Activated T-cell treated with anti-CD3 and anti-CD28 coated beads, Interleukin-2, amount 50 U/mL, for 24 hours (primary cell): Measurements from ENCODE around the gene TRIM59.
"Not testable (repeated sequence)": the region's sequence is repeated elsewhere in the genome, so short reads cannot be mapped to it uniquely, and the experiment has no call there.

Experiments
- DNase-seq: peaks from one replicate; pipeline ENCODE4 v3.0.0-alpha.2; 2020
- H3K27ac Mint-ChIP-seq: 2 replicates; pipeline ENCODE4 v1.8.0; 2020; ENCODE audit warnings: mild to moderate bottlenecking, mixed read lengths
- H3K27me3 Mint-ChIP-seq: 2 replicates; pipeline ENCODE4 v1.8.0; 2020; ENCODE audit warnings: mixed read lengths
- H3K36me3 Mint-ChIP-seq: 2 replicates; pipeline ENCODE4 v1.8.0; 2020; ENCODE audit warnings: low read depth, mixed read lengths
- H3K4me1 Mint-ChIP-seq: 2 replicates; pipeline ENCODE4 v1.8.0; 2020; ENCODE audit warnings: low read depth, mixed read lengths
- H3K4me3 Mint-ChIP-seq: 2 replicates; pipeline ENCODE4 v1.8.0; 2020; ENCODE audit warnings: mild to moderate bottlenecking, moderate library complexity, mixed read lengths
- H3K9me3 Mint-ChIP-seq: 2 replicates; pipeline ENCODE4 v1.8.0; 2020; ENCODE audit warnings: mixed read lengths

Gene TRIM59

DNA sequence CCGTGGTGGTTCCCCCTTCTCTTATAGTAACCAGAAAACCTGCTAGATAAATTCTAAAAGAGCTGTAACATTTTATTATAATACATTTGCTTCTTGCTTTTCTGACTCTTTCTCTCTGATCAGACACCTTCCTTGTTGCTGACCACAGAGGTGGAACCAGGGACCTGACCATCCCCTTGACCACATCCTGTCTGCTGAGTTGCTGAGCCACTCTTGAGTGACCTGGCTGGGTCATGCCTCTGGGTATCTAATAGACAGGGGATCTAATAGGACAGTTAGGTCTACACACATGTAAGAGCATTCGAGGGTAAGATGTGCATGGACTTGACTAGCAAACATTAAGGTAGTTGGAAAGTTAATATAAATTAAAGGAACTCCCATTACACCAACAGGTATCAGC is 22.8 kb upstream of the TRIM59 start:
- peaks cover 20% of the 10 kb centered on the region for H3K27me3 Mint-ChIP-seq
- H3K4me1 Mint-ChIP-seq, result no peaks in the 10 kb centered on the region
- H3K4me3 Mint-ChIP-seq, result no peak overlapping the region
- H3K9me3 Mint-ChIP-seq, result peaks cover 15% of the 10 kb centered on the region
- DNase-seq, result no peak
- H3K36me3 Mint-ChIP-seq, result no peaks in the 10 kb centered on the region
- H3K27ac Mint-ChIP-seq, result no peak overlapping the region

DNA sequence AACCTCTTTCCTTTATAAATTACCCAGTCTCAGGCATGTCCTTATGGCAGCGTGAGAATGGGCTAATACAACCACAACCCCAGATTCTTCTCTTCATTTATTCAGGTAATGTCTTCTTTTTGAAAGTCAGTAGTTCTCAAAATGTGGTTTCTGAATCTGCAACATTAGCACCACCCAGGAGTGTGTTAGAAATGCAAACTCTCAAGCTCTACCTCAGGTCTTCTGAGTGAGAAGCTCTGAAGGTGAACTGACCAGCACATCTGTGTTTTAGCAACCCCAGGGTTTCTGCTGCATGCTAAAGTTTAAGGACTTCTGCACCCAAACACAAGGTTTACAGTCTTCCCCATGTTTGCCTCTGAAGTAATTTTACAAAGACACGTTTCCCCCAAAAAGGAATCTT is 22.3 kb upstream of the TRIM59 start:
- no peak for DNase-seq
- H3K9me3 Mint-ChIP-seq, result peaks cover 15% of the 10 kb centered on the region
- no peak overlapping the region for H3K27ac Mint-ChIP-seq
- no peaks in the 10 kb centered on the region for H3K36me3 Mint-ChIP-seq
- H3K4me3 Mint-ChIP-seq, result no peak overlapping the region
- H3K27me3 Mint-ChIP-seq, result peaks cover 23% of the 10 kb centered on the region
- H3K4me1 Mint-ChIP-seq, result no peaks in the 10 kb centered on the region

DNA sequence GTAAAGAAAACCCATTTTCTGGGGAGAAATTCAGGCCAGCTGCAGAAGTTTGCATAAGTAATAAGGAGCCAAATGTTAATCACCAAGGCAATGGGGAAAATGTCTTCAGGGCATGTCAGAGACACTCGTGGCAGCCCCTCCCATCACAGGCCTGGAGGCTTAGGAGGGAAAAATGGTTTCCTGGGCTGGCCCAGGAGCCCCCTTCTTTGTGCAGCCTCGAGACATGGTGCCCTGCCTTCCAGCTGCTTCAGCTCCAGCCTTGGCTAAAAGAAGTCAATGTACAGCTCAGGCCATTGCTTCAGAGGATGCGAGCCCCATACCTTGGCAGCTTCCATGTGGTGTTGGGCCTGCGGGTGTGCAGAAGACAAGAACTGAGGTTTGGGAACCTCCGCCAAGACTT is 20.6 kb upstream of the TRIM59 start:
- no peaks in the 10 kb centered on the region for H3K36me3 Mint-ChIP-seq
- no peak for DNase-seq
- no peaks in the 10 kb centered on the region for H3K4me1 Mint-ChIP-seq
- no peak overlapping the region for H3K4me3 Mint-ChIP-seq
- no peak overlapping the region for H3K27ac Mint-ChIP-seq
- H3K9me3 Mint-ChIP-seq, result peaks cover 15% of the 10 kb centered on the region
- H3K27me3 Mint-ChIP-seq, result peaks cover 16% of the 10 kb centered on the region

DNA sequence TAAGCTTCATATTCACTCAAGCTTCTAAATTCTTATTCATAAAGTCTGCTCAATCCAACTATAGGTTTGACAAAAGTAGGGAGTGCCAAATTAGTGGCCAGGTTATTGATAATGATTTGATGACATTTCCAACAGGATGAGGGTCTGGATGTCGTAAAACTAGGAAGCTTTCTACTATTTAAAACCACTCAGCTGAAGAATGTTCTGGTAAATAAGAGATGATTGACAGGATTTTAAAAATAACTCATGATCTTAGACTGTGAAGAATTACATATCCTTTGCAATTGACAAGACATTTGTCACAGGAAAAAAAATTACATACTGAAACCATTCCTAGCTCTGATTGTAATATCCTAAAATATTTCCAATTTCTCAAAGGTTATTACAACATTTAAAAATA is 15.4 kb upstream of the TRIM59 start:
- peaks cover 19% of the 10 kb centered on the region for H3K27me3 Mint-ChIP-seq
- H3K27ac Mint-ChIP-seq, result no peak overlapping the region
- H3K4me3 Mint-ChIP-seq, result no peak overlapping the region
- H3K9me3 Mint-ChIP-seq, result peaks cover 5% of the 10 kb centered on the region
- no peaks in the 10 kb centered on the region for H3K4me1 Mint-ChIP-seq
- DNase-seq, result no peak
- no peaks in the 10 kb centered on the region for H3K36me3 Mint-ChIP-seq

DNA sequence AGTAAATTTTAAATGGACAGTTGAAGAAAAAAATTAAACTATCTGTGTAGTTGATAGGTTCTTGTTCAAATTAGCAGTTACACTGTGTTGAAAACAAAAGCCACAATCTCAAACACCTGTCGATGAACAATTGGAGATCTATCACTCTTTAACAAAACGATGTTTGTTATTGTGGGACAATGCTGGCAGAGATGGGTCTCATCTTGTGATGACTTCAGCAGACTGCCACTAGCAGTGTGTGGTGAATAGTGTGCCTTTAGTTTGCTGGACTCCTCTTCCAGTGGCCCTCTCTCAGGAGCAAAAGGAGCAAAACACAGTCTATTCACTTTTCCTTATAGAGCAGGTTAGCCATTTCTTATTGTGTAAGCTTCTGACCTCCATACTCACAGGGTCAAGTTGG is 14.7 kb upstream of the TRIM59 start:
- no peak overlapping the region for H3K4me3 Mint-ChIP-seq
- no peak overlapping the region for H3K27ac Mint-ChIP-seq
- DNase-seq, result no peak
- H3K36me3 Mint-ChIP-seq, result no peaks in the 10 kb centered on the region
- H3K4me1 Mint-ChIP-seq, result no peaks in the 10 kb centered on the region
- H3K27me3 Mint-ChIP-seq, result peaks cover 19% of the 10 kb centered on the region
- no peaks in the 10 kb centered on the region for H3K9me3 Mint-ChIP-seq

DNA sequence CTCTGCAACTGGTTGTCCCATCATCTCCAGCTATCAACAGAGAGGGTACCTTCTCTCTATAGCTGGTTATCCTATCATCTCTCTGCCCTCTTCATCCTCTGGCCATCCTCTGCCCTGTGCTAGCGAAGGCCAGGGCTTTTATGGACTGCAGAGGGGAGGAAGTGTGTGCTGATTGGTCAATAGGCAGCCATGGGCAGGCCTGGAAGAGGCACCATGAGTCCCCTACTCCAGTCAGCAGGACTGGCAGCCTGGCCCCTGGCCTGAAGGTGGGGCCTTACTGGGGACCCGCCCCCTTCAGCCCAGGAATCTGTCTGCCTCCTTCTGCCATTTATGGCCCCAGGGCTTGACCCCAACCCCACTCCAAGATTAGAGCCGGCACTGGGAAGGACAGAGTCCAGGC is 10.4 kb upstream of the TRIM59 start:
- Mint-ChIP-seq H3K4me1 (no peaks in the 10 kb centered on the region), H3K36me3 (no peaks in the 10 kb centered on the region), H3K27me3 (peaks cover 9% of the 10 kb centered on the region), H3K9me3 (no peaks in the 10 kb centered on the region), H3K27ac (no peak overlapping the region), H3K4me3 (no peak overlapping the region)
- no peak for DNase-seq

DNA sequence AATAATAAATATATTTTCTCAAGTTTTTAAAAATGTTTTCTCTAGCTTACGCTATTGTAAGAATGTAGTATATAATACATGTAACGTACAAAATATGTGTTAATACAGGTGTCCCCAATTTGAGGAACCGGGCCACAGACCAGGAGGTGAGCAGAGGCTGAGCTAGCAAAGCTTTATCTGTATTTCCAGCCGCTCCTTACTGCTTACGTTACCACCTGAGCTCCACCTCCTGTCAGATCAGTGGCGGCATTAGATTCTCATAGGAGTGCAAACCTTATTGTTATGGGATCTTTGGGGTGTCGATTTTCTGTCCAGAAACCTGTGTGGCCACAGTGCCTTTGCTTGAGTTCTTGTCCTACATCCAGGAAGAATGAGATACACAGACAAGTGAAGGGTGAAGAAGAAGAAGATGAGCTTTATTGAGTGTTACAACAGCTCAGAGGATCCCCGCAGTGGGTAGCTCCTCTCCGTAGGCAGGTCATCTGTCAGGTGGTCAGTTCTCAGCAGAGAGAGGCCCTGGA is 9.9 kb upstream of the TRIM59 start:
- Mint-ChIP-seq H3K27me3 (peaks cover 8% of the 10 kb centered on the region), H3K4me3 (no peak overlapping the region), H3K9me3 (no peaks in the 10 kb centered on the region), H3K4me1 (no peaks in the 10 kb centered on the region), H3K36me3 (no peaks in the 10 kb centered on the region), H3K27ac (no peak overlapping the region)
- no peak for DNase-seq

DNA sequence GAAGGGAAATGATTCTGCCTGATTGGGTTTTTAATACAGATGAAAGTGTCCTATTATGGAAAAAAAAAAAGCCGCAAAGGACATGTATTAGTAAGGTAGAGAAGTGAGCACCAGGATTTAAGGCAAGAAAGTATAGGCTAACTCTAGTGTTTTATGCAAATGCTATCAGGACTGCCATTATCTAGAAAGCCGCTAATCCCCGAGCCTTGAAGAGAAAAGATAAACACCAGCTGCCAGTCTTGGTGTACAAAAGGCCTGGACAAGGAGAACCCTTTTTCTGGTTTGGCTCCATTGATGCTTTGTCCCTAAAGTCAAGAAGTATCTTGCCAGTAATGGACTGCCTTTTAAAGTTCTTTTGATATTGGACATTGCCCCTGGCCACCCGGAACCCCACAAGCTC is 8.6 kb upstream of the TRIM59 start:
- DNase-seq, result no peak
- H3K36me3 Mint-ChIP-seq, result no peaks in the 10 kb centered on the region
- no peaks in the 10 kb centered on the region for H3K4me1 Mint-ChIP-seq

DNA sequence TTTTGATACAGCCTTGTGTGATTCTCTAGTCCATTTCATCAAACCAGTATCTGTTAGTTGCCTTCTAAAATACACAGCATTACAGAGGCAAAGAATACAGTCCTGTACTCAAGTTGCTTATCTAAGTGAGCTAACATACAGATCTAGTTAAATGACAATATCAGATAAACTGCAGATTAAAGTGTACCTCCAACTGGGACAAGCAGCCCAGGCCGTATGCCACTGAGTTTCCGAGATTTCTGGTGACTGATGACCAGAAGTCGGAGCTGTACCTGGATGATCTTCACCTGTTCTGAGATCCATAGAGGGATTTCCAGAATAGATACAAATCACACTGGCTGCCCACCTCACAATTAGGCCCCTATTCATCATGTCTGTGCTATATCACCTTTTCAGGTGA is 6.3 kb upstream of the TRIM59 start:
- H3K27ac Mint-ChIP-seq, result no peak overlapping the region

More for the DNA sequence above, 8.6 kb upstream of the TRIM59 start:
- peaks cover 5% of the 10 kb centered on the region for H3K27me3 Mint-ChIP-seq
- no peak overlapping the region for H3K27ac Mint-ChIP-seq
- H3K4me3 Mint-ChIP-seq, result no peak overlapping the region
- no peaks in the 10 kb centered on the region for H3K9me3 Mint-ChIP-seq

DNA sequence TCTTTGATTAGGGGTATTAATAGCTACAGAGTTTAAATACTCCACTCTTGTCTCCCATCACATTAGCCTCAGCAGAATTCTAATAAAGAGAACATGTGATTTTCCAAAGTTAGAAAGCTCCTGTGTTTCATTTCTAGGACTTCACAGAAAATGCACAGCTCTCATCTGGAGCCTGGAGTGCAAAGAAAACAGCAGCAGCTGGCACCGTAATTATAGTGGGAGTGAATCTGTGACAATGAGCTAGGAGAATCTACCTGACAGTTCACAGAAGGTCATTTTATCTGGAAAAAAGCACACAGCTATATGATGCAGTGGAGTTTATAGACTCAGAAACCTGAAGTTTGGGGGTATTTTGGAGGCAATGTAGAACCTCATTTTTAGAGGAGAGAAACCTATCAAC is 5.4 kb upstream of the TRIM59 start:
- H3K27ac Mint-ChIP-seq, result no peak overlapping the region
- no peaks in the 10 kb centered on the region for H3K36me3 Mint-ChIP-seq
- H3K4me1 Mint-ChIP-seq, result peaks cover 7% of the 10 kb centered on the region
- no peak overlapping the region for H3K4me3 Mint-ChIP-seq
- no peaks in the 10 kb centered on the region for H3K27me3 Mint-ChIP-seq
- H3K9me3 Mint-ChIP-seq, result peaks cover 4% of the 10 kb centered on the region
- DNase-seq, result no peak

More for the DNA sequence above, 6.3 kb upstream of the TRIM59 start:
- no peak overlapping the region for H3K4me3 Mint-ChIP-seq
- DNase-seq, result no peak
- no peaks in the 10 kb centered on the region for H3K9me3 Mint-ChIP-seq
- no peaks in the 10 kb centered on the region for H3K36me3 Mint-ChIP-seq
- H3K4me1 Mint-ChIP-seq, result no peaks in the 10 kb centered on the region
- H3K27me3 Mint-ChIP-seq, result no peaks in the 10 kb centered on the region

DNA sequence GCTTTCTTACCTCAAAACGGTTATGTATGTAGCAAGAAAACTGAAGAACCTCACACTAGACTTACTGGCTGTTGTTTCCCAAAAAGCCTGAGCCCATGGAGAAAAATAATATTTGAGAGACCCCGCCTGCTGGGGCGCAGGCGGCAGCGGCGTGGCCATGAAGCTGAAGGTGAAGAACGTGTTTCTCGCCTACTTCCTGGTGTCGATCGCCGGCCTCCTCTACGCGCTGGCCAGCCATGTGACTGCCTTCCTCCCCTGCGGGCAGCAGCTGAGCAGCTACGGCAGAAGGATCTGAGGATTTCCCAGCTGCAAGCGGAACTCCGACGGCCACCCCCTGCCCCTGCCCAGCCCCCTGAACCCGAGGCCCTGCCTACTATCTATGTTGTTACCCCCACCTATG is 2.7 kb upstream of the TRIM59 start:
- Mint-ChIP-seq H3K36me3 (peaks cover 20% of the 10 kb centered on the region), H3K4me1 (peaks cover 23% of the 10 kb centered on the region)
- H3K27me3 Mint-ChIP-seq, DNase-seq, H3K9me3 Mint-ChIP-seq, H3K27ac Mint-ChIP-seq, H3K4me3 Mint-ChIP-seq: not testable (repeated sequence)

DNA sequence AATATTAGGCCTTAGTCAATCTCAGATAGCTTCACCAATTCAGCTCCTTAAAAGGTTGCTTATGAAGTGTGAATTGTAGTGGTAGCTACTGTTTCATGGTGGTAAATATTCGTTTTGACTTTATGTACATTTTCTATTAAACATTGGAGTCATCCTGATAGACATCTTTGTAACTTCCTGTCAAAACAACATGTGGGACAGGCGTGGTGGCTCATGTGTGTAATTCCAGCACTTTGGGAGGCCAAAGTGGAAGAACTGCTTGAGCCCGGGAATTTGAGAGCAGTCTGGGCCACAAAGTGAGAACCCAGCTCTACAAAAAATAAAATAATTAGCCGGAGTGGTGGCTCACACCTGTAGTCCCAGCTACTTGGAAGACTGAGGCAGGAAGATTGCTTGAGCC is 2.0 kb upstream of the TRIM59 start:
- Mint-ChIP-seq H3K4me3 (no peak overlapping the region), H3K27me3 (no peaks in the 10 kb centered on the region), H3K27ac (no peak overlapping the region), H3K36me3 (peaks cover 26% of the 10 kb centered on the region), H3K9me3 (peaks cover 4% of the 10 kb centered on the region), H3K4me1 (peaks cover 26% of the 10 kb centered on the region)
- no peak for DNase-seq

DNA sequence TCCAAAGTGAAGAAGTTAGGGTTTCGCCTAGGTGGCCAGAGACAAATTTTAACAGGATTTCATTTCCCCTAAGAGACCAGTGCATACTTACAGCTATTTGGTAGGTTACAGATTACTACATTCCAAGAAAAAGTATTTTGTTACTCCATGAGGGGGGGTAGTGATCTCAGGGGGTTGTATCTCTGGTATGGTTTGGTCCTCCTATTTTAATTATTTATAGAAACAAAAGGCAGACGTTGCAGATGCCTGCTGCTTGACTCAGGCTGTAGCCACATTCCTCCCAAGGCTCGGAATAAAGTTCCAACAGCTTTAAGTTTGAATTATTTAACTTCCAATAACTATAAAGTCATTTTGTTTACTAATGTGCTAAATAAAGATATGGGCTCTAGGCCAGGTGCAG is 1.3 kb upstream of the TRIM59 start:
- Mint-ChIP-seq H3K9me3 (peaks cover 4% of the 10 kb centered on the region), H3K36me3 (peaks cover 32% of the 10 kb centered on the region), H3K4me3 (peak overlapping the region; percentile 98), H3K27me3 (no peaks in the 10 kb centered on the region), H3K4me1 (peaks cover 32% of the 10 kb centered on the region), H3K27ac (peak overlapping the region; percentile 97)
- DNase-seq, result no peak

DNA sequence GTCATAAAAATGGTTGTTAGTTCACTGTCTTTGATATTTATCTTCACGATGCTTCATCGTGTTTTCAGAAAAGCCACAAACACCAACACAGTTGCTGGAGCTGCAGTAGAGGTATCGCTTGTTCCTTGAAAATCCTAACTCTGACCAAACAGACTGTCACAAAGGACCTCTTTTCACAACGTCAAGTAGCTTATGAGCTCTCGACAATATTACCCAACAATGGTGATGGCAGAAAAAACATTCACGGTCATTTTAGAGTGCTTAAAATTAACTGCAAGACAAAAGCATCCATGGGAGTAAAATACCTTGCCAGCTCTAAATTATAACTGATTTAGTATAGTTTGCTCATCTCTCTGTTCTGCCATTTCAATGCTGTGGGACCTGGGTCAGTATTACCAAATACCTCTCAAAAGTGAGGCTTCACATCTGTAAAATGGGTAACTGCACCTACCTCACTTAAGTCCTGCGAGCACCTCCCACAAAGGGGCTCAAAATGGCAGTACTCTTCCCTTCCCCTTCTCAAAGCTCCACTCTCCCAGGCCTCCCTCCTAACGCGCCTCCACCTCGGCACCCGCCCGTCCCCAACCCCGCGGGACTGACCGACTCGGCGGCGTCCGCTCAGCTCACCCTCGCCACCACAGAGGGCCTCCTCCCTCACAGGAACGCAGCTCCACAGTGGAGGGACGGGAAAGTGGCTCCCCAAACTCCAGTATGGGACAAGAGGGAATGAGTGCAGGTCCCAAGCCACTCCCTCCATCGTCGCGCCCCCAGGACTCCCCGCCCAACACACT is 546 bp downstream of the TRIM59 start:
- Mint-ChIP-seq H3K9me3 (peaks cover 4% of the 10 kb centered on the region), H3K4me1 (peaks cover 41% of the 10 kb centered on the region), H3K36me3 (peaks cover 47% of the 10 kb centered on the region), H3K27me3 (no peaks in the 10 kb centered on the region), H3K4me3 (peak overlapping the region; percentile 98), H3K27ac (peak overlapping the region; percentile 97)
- DNase-seq, result no peak

DNA sequence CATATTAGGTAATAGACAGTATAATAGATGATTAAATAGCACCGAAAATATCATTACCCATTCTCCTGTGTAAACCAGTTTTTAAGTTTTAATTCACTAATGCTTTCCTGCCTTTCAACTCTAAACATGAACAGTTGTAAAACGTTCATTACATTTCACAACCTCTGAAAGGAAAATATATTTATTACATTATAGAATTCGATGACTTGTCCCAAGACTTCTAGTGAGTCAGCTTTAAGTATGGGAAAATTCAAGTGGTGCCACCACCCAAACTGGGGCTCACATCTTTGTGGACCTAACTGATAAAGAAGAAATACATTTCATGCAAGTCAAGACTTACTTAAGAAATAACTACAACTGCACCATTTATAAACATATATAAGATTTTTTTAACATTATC is 2.0 kb downstream of the TRIM59 start:
- Mint-ChIP-seq H3K27me3 (no peaks in the 10 kb centered on the region), H3K36me3 (peaks cover 61% of the 10 kb centered on the region), H3K9me3 (peaks cover 4% of the 10 kb centered on the region), H3K27ac (no peak overlapping the region), H3K4me3 (peak overlapping the region; percentile 98), H3K4me1 (peaks cover 44% of the 10 kb centered on the region)
- DNase-seq, result no peak
